K562 (cell line): Measurements from ENCODE around the gene POMP. TPM values are rescaled to one million over a fixed set of nuclear protein-coding genes. Genes with fewer than 3 reads are reported as not detected.
A peak's percentile ranks its signal among the peaks of the same experiment; 100 is the strongest.

ENCODE experiments used
- CREBBP ChIP-seq: IDR thresholded peaks from one replicate; pipeline ENCODE4 v1.6.1; 2012; ENCODE audit warnings: low read depth, mild to moderate bottlenecking, control low read depth, inconsistent platforms, low read length
- FOSL1 ChIP-seq: fragments of 200-800 bp; sonication (Bioruptor generic); conservative IDR thresholded peaks from 2 replicates; pipeline ENCODE4 v1.6.1; 2016; ENCODE audit warnings: missing genetic modification characterization, missing compliant biosample characterization
- FOXM1 ChIP-seq, 2 experiments: fragments of 450-650 bp in 1 of 2; sonication (generic) in 1 of 2; formaldehyde crosslinking in 1 of 2; IDR thresholded peaks; 2 replicates each; pipeline versions ENCODE4 v1.6.1 to v1.9.0; 2017 to 2022; ENCODE audit warnings: low read depth in 2 of 2, mild to moderate bottlenecking in 2 of 2, missing genetic modification reagents in 1 of 2, moderate library complexity in 1 of 2
- HDAC2 ChIP-seq: fragments of 450-650 bp; IDR thresholded peaks from 2 replicates; pipeline ENCODE4 v1.6.1; 2016; ENCODE audit warnings: mild to moderate bottlenecking
- IRF2 ChIP-seq: sonication (generic); formaldehyde crosslinking; IDR thresholded peaks from 2 replicates; pipeline ENCODE4 v1.8.1; 2022; ENCODE audit warnings: mild to moderate bottlenecking, missing genetic modification reagents
- NFATC3 ChIP-seq: fragments of 450-650 bp; IDR thresholded peaks from 2 replicates; pipeline ENCODE4 v1.6.1; 2017; ENCODE audit warnings: mild to moderate bottlenecking
- POLR3A ChIP-seq: IDR thresholded peaks from 2 replicates; pipeline ENCODE4 v1.6.1; 2011; ENCODE audit warnings: borderline replicate concordance, mild to moderate bottlenecking, moderate library complexity; ENCODE audit not compliant: insufficient read length, insufficient read depth; ENCODE audit errors: extremely low read depth
- SPI1 ChIP-seq: IDR thresholded peaks from 2 replicates; pipeline ENCODE4 v1.6.1; 2011; ENCODE audit warnings: low read depth, low read length, control low read depth, borderline replicate concordance
- TAL1 ChIP-seq: fragments of 450-650 bp; IDR thresholded peaks from 2 replicates; pipeline ENCODE4 v1.6.1; 2016; ENCODE audit warnings: mild to moderate bottlenecking
- TFE3 ChIP-seq: fragments of 450-650 bp; formaldehyde crosslinking; IDR thresholded peaks from 2 replicates; pipeline ENCODE4 v1.4.0; 2020; ENCODE audit warnings: mild to moderate bottlenecking, mixed read lengths
- ZNF124 ChIP-seq: sonication (generic); formaldehyde crosslinking; IDR thresholded peaks from 2 replicates; pipeline ENCODE4 v1.8.1; 2022; ENCODE audit warnings: missing genetic modification reagents
- ZNF143 ChIP-seq: sonication (generic); formaldehyde crosslinking; IDR thresholded peaks from 2 replicates; pipeline ENCODE4 v1.9.0; 2022; ENCODE audit warnings: mild to moderate bottlenecking, missing genetic modification reagents
- ZNF639 ChIP-seq, 2 experiments: fragments of 200-800 bp in 1 of 2; sonication (Bioruptor generic) in 1 of 2; sonication (generic) in 1 of 2; formaldehyde crosslinking in 1 of 2; IDR thresholded peaks in 1 of 2; conservative IDR thresholded peaks in 1 of 2; 2 replicates each; pipeline versions ENCODE4 v1.5.0 to v1.6.1; 2016 to 2020; ENCODE audit warnings: missing compliant biosample characterization in 1 of 2, missing genetic modification characterization in 1 of 2, missing genetic modification reagents in 1 of 2
- polyA plus RNA-seq, 8 experiments: library from polyadenylated mRNA; depleted of rRNA in 4 of 8; stranded (reverse) in 5 of 8; unstranded in 3 of 8; fragments of >200 nt; fragmentation: Nextera tagmentation in 2 of 8; fragmentation: Illumina TruSeq in 1 of 8; extraction: Ambion mirVana in 2 of 8; extraction: Trizol in 1 of 8; gene quantifications; 2 replicates each; pipeline versions ENCODE4 v1.2.1 to v1.2.3, GENCODE V29; 2011 to 2014; ENCODE audit warnings: inconsistent platforms in 1 of 8, missing spikeins in 1 of 8
- total RNA-seq, 7 experiments: library from RNA; depleted of rRNA in 6 of 7; stranded (reverse); fragments of >200 nt in 6 of 7; fragmentation: Illumina TruSeq in 2 of 7; extraction: Trizol in 2 of 7; gene quantifications; 2 replicates each; pipeline versions ENCODE4 v1.2.1 to v1.2.3, GENCODE V29; 2011 to 2021; ENCODE audit warnings: low replicate concordance in 1 of 7
- TF ChIP-seq, protein P1 (sequence below): fragments of 450-650 bp; IDR thresholded peaks from 2 replicates; pipeline ENCODE4 v1.6.1; 2017; ENCODE audit warnings: antibody characterized with exemption, mild to moderate bottlenecking
- TF ChIP-seq, protein P2 (sequence below): fragments of 250-450 bp; sonication (Bioruptor Pico); IDR thresholded peaks from 2 replicates; pipeline ENCODE4 v1.8.0; 2021; ENCODE audit warnings: borderline replicate concordance, mild to moderate bottlenecking, moderate library complexity; ENCODE audit not compliant: poor library complexity, severe bottlenecking
- TF ChIP-seq, protein P3 (sequence below), 2 experiments: fragments of 450-650 bp in 1 of 2; sonication (generic) in 1 of 2; formaldehyde crosslinking in 1 of 2; IDR thresholded peaks in 1 of 2; conservative IDR thresholded peaks in 1 of 2; 2 replicates each; pipeline versions ENCODE4 v1.6.1 to v1.8.1; 2016 to 2023; ENCODE audit warnings: mild to moderate bottlenecking in 2 of 2, moderate library complexity in 2 of 2, inconsistent platforms in 1 of 2, missing genetic modification reagents in 1 of 2

POMP gene
- total and polyA plus RNA-seq, 9 of the 15 experiments (the other 6 are each of a cell fraction or from before 2014, with no cell fraction given): 69.2 to 647 (median 118) TPM

- TF ChIP-seq, protein P1, sequence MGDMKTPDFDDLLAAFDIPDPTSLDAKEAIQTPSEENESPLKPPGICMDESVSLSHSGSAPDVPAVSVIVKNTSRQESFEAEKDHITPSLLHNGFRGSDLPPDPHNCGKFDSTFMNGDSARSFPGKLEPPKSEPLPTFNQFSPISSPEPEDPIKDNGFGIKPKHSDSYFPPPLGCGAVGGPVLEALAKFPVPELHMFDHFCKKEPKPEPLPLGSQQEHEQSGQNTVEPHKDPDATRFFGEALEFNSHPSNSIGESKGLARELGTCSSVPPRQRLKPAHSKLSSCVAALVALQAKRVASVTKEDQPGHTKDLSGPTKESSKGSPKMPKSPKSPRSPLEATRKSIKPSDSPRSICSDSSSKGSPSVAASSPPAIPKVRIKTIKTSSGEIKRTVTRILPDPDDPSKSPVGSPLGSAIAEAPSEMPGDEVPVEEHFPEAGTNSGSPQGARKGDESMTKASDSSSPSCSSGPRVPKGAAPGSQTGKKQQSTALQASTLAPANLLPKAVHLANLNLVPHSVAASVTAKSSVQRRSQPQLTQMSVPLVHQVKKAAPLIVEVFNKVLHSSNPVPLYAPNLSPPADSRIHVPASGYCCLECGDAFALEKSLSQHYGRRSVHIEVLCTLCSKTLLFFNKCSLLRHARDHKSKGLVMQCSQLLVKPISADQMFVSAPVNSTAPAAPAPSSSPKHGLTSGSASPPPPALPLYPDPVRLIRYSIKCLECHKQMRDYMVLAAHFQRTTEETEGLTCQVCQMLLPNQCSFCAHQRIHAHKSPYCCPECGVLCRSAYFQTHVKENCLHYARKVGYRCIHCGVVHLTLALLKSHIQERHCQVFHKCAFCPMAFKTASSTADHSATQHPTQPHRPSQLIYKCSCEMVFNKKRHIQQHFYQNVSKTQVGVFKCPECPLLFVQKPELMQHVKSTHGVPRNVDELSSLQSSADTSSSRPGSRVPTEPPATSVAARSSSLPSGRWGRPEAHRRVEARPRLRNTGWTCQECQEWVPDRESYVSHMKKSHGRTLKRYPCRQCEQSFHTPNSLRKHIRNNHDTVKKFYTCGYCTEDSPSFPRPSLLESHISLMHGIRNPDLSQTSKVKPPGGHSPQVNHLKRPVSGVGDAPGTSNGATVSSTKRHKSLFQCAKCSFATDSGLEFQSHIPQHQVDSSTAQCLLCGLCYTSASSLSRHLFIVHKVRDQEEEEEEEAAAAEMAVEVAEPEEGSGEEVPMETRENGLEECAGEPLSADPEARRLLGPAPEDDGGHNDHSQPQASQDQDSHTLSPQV: peak; percentile 79
- TF ChIP-seq FOXM1 (IDR thresholded peaks at IDR 0.05; ENCODE audit: low read depth): no peak
- no peak for TF ChIP-seq FOXM1 (CRISPR knock-in tag; IDR thresholded peaks at IDR 0.05; ENCODE audit: low read depth)
- TF ChIP-seq POLR3A: no peak
- TF ChIP-seq NFATC3: no peak
- TF ChIP-seq FOSL1 (tag): 0 out of 2 replicates have a peak, but pooled peaks have one; percentile 20
- TF ChIP-seq SPI1: peak; percentile 15; the same call in 1 of the 2 replicates
- TF ChIP-seq, protein P2, sequence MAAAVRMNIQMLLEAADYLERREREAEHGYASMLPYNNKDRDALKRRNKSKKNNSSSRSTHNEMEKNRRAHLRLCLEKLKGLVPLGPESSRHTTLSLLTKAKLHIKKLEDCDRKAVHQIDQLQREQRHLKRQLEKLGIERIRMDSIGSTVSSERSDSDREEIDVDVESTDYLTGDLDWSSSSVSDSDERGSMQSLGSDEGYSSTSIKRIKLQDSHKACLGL: no peak
- TF ChIP-seq, protein P3, sequence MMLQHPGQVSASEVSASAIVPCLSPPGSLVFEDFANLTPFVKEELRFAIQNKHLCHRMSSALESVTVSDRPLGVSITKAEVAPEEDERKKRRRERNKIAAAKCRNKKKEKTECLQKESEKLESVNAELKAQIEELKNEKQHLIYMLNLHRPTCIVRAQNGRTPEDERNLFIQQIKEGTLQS (IDR thresholded peaks at IDR 0.05): peak; percentile 38; the same call in 1 of the 2 replicates
- TF ChIP-seq, protein P3 (CRISPR knock-in tag; conservative IDR thresholded peaks at IDR 0.05): no peak
- no peak for TF ChIP-seq TFE3 (CRISPR knock-in tag)
- TF ChIP-seq CREBBP: no peak
- TF ChIP-seq TAL1: no peak
- no peak for TF ChIP-seq ZNF124 (CRISPR knock-in tag)
- no peak for TF ChIP-seq IRF2 (CRISPR knock-in tag)
- TF ChIP-seq ZNF639 (CRISPR knock-in tag; conservative IDR thresholded peaks at IDR 0.05 in 1 of 2, IDR thresholded peaks at IDR 0.05 in 1 of 2): 0 out of 4 replicates have a peak, but pooled peaks of 1 of the 2 experiments have one; percentile 49
- no peak for TF ChIP-seq ZNF143
- TF ChIP-seq HDAC2: no peak
Observed at GRCh38 chr13:28707629-28708427, 48.9 kb downstream of the POMP start (continued).
